HepG2 (cell line): Measurements from ENCODE around the gene BEST3. TPM values are rescaled to one million over a fixed set of nuclear protein-coding genes. Genes with fewer than 3 reads are reported as not detected.

Experiments
- ATAC-seq: fragments of 200-7000 bp; cut with Tn5 transposase; 3 replicates; pipeline ENCODE4 v1.9.1; 2020; ENCODE audit warnings: mild to moderate bottlenecking, moderate library complexity
- BruUV-seq: library from RNA; stranded (reverse); fragments of 400-500 nt; replicated peaks from 2 replicates; lab custom pipeline; 2021; lab: Mats Ljungman, UMichigan
- CTCF ChIA-PET: fragments of 300-600 bp; formaldehyde crosslinking; extraction: SDS; loops from one replicate; lab custom pipeline; 2021; ENCODE audit warnings: low total read pairs, inconsistent platforms, low intra/inter-chr PET ratio; lab: Yijun Ruan, JAX
- POLR2A ChIA-PET: fragments of 350-600 bp; sonication (Branson Sonifier 250); formaldehyde crosslinking; loops from one replicate; lab custom pipeline; 2020; ENCODE audit warnings: antibody characterized with exemption, inconsistent platforms; lab: Yijun Ruan, JAX
- DNase-seq: peaks from one replicate; pipeline ENCODE4 v3.0.0-alpha.2; 2015; ENCODE audit warnings: low spot score
- FAIRE-seq: peaks from 3 replicates; lab custom pipeline; 2011; peaks lifted over from hg19 to GRCh38; lab: Jason Lieb, UNC
- H2AFZ ChIP-seq: one replicate; pipeline ENCODE4 v1.6.1; 2011; ENCODE audit warnings: low read length, inconsistent platforms
- H3K27ac ChIP-seq: fragments of 300-600 bp; 3 replicates; pipeline ENCODE4 v1.8.0; 2011; ENCODE audit warnings: mixed run types, mild to moderate bottlenecking, mixed read lengths, low read length, inconsistent platforms; ENCODE audit not compliant: insufficient read depth; ENCODE audit errors: extremely low read length
- H3K27me3 ChIP-seq, 2 experiments: fragments of 200-600 bp in 1 of 2; 2 replicates in 1 of 2; 3 replicates in 1 of 2; pipeline versions ENCODE4 v1.6.0 to v1.8.0; 2011; ENCODE audit warnings: low read length in 2 of 2, mild to moderate bottlenecking in 2 of 2, moderate library complexity in 2 of 2, inconsistent platforms in 1 of 2; ENCODE audit not compliant: insufficient read depth in 2 of 2, control insufficient read depth in 1 of 2
- H3K36me3 ChIP-seq, 2 experiments: fragments of 200-600 bp in 1 of 2; replicated peaks in 1 of 2; 2 replicates in 1 of 2; 3 replicates in 1 of 2; pipeline versions ENCODE4 v1.5.1 to v1.8.0; 2011; ENCODE audit warnings: low read length in 2 of 2, inconsistent platforms in 1 of 2; ENCODE audit not compliant: insufficient read depth in 2 of 2, control insufficient read depth in 1 of 2
- H3K4me1 ChIP-seq: 2 replicates; pipeline ENCODE4 v1.5.1; 2012; ENCODE audit warnings: low read length, inconsistent platforms; ENCODE audit not compliant: insufficient read depth
- H3K4me2 ChIP-seq: 2 replicates; pipeline ENCODE4 v1.6.0; 2011; ENCODE audit warnings: low read depth, low read length, inconsistent platforms
- H3K4me3 ChIP-seq, 3 experiments: fragments of 200-600 bp in 1 of 3; sonication (generic), shearing (Covaris generic) in 1 of 3; replicated peaks in 1 of 3; 2 replicates each; pipeline ENCODE4 v1.5.1; 2011 to 2016; ENCODE audit warnings: low read length in 3 of 3, inconsistent platforms in 2 of 3, low read depth in 2 of 3, mild to moderate bottlenecking in 2 of 3, control low read depth in 1 of 3, mixed read lengths in 1 of 3; ENCODE audit not compliant: insufficient read depth in 1 of 3
- H3K79me2 ChIP-seq: one replicate; pipeline ENCODE4 v1.6.1; 2011; ENCODE audit warnings: low read length, inconsistent platforms; ENCODE audit not compliant: insufficient read depth
- H3K9ac ChIP-seq: 2 replicates; pipeline ENCODE4 v1.6.0; 2011; ENCODE audit warnings: mild to moderate bottlenecking, low read depth, low read length, inconsistent platforms; ENCODE audit not compliant: insufficient read depth
- H3K9me3 ChIP-seq: 2 replicates; pipeline ENCODE4 v1.5.1; 2012; ENCODE audit warnings: mild to moderate bottlenecking, low read length
- H4K20me1 ChIP-seq: 2 replicates; pipeline ENCODE4 v1.6.0; 2011; ENCODE audit warnings: inconsistent platforms, mild to moderate bottlenecking, low read length, moderate library complexity; ENCODE audit not compliant: insufficient read depth
- GLMP ChIP-seq: sonication (generic); formaldehyde crosslinking; IDR thresholded peaks from 2 replicates; pipeline ENCODE4 v1.9.0; 2021; ENCODE audit warnings: missing genetic modification reagents, mild to moderate bottlenecking, borderline replicate concordance
- HNRNPK ChIP-seq: fragments of 200-400 bp; formaldehyde crosslinking; IDR thresholded peaks from 2 replicates; pipeline ENCODE4 v1.6.1; 2018; ENCODE audit warnings: low read length, low read depth, moderate library complexity, mild to moderate bottlenecking; ENCODE audit not compliant: poor library complexity, severe bottlenecking
- JUNB ChIP-seq: sonication (generic); formaldehyde crosslinking; IDR thresholded peaks from 2 replicates; pipeline ENCODE4 v1.8.0; 2022; ENCODE audit warnings: missing genetic modification reagents, mild to moderate bottlenecking, borderline replicate concordance
- MEF2D ChIP-seq: sonication (generic); formaldehyde crosslinking; IDR thresholded peaks from 2 replicates; pipeline ENCODE4 v1.5.1; 2020; ENCODE audit warnings: mild to moderate bottlenecking, missing genetic modification reagents
- NFATC3 ChIP-seq: sonication (generic); formaldehyde crosslinking; IDR thresholded peaks from 2 replicates; pipeline ENCODE4 v1.5.1; 2020; ENCODE audit warnings: mild to moderate bottlenecking, missing genetic modification reagents
- REL ChIP-seq: sonication (generic); formaldehyde crosslinking; conservative IDR thresholded peaks from 2 replicates; pipeline ENCODE4 v1.8.0; 2022; ENCODE audit warnings: mild to moderate bottlenecking, missing genetic modification reagents, moderate library complexity
- RELA ChIP-seq: sonication (generic); formaldehyde crosslinking; IDR thresholded peaks from 2 replicates; pipeline ENCODE4 v1.4.0; 2020; ENCODE audit warnings: missing genetic modification reagents
- SNAPC2 ChIP-seq: sonication (generic); formaldehyde crosslinking; IDR thresholded peaks from 2 replicates; pipeline ENCODE4 v1.8.1; 2022; ENCODE audit warnings: mild to moderate bottlenecking, missing genetic modification reagents
- STAG1 ChIP-seq: sonication (generic); formaldehyde crosslinking; IDR thresholded peaks from 2 replicates; pipeline ENCODE4 v1.4.0; 2020; ENCODE audit warnings: missing genetic modification reagents
- ZMYM4 ChIP-seq: sonication (generic); formaldehyde crosslinking; IDR thresholded peaks from 2 replicates; pipeline ENCODE4 v1.8.1; 2023; ENCODE audit warnings: mild to moderate bottlenecking, missing genetic modification reagents
- ZNF12 ChIP-seq: sonication (generic); formaldehyde crosslinking; IDR thresholded peaks from 2 replicates; pipeline ENCODE4 v1.5.0; 2020; ENCODE audit warnings: missing genetic modification reagents
- ZNF282 ChIP-seq: fragments of 450-650 bp; IDR thresholded peaks from 2 replicates; pipeline ENCODE4 v1.6.1; 2018; ENCODE audit not compliant: partially characterized antibody
- ZNF414 ChIP-seq: sonication (generic); formaldehyde crosslinking; IDR thresholded peaks from 2 replicates; pipeline ENCODE4 v1.5.0; 2020; ENCODE audit warnings: missing genetic modification reagents
- ZNF674 ChIP-seq: sonication (generic); formaldehyde crosslinking; IDR thresholded peaks from 2 replicates; pipeline ENCODE4 v1.5.0; 2020; ENCODE audit warnings: low read depth, mild to moderate bottlenecking, missing genetic modification reagents
- ZNF781 ChIP-seq: sonication (generic); formaldehyde crosslinking; IDR thresholded peaks from 2 replicates; pipeline ENCODE4 v1.5.1; 2020; ENCODE audit warnings: borderline replicate concordance, mild to moderate bottlenecking, missing genetic modification reagents; ENCODE audit errors: not compliant biosample characterization
- WGBS: methylation state at CpG from one replicate; pipeline ENCODE4 v1.1.6; 2017; ENCODE audit warnings: low lambda C conversion rate; 5-methylcytosine and 5-hydroxymethylcytosine counted together
- in situ Hi-C: cut with HindIII; loops from 2 replicates; pipeline ENCODE4 v1.10.0; 2017; ENCODE audit warnings: low pct_unique_long_range_greater_than_20kb; ENCODE audit not compliant: extremely low pct_ligation_motif_present
- intact Hi-C: fragments of 100-400 bp; cut with micrococcal nuclease; formaldehyde crosslinking; loops from one replicate; pipeline ENCODE4 v1.10.0; 2022; ENCODE audit not compliant: unreplicated experiment
- polyA plus RNA-seq, 8 experiments: library from polyadenylated mRNA; depleted of rRNA in 3 of 8; stranded (reverse) in 7 of 8; unstranded in 1 of 8; fragments of >200 nt; fragmentation: Illumina TruSeq in 4 of 8; extraction: Trizol in 4 of 8; gene quantifications; 2 replicates each; pipeline versions ENCODE4 v1.2.1 to v1.2.3, GENCODE V29; 2011 to 2016; ENCODE audit warnings: low read depth in 4 of 8, missing spikeins in 1 of 8, mixed read lengths in 1 of 8; ENCODE audit not compliant: insufficient read depth in 1 of 8
- total RNA-seq, 5 experiments: library from RNA; depleted of rRNA; stranded (reverse); fragments of >200 nt; fragmentation: Illumina TruSeq; extraction: Trizol; gene quantifications; 2 replicates each; pipeline ENCODE4 v1.2.3, GENCODE V29; 2016; ENCODE audit warnings: low read depth in 1 of 5

BEST3 gene
- total and polyA plus RNA-seq, 2 of the 13 experiments (the other 11 are each of a cell fraction or from before 2014, with no cell fraction given): not detected

- no peak for FAIRE-seq
- CTCF ChIA-PET: no interaction called here
Measured at GRCh38 chr12:69726922-69727321, 27.8 kb upstream of the BEST3 start.

More at GRCh38 chr12:69726922-69727321, 27.8 kb upstream of the BEST3 start:
- Histone ChIP-seq H3K27me3 (no peaks in the 10 kb centered on the region), H3K9me3 (no peaks in the 10 kb centered on the region), H3K36me3 (no peaks in the 10 kb centered on the region), H3K27ac (no peak overlapping the region), H4K20me1 (no peaks in the 10 kb centered on the region; the same call in 1 of the 2 replicates), H3K79me2 (no peaks in the 10 kb centered on the region), H3K4me2 (no peak overlapping the region), H3K9ac (no peak overlapping the region), H3K4me3 (no peak overlapping the region), H3K4me1 (no peaks in the 10 kb centered on the region), H2AFZ (no peak overlapping the region)
- 64% methylated on average over 4 of the region's 4 CpGs for WGBS
- no TSS peak for BruUV-seq
- intact Hi-C loops: no loop called here
- TF ChIP-seq NFATC3 (no peak), ZMYM4 (CRISPR knock-in tag) (no peak), ZNF781 (no peak), JUNB (CRISPR knock-in tag) (no peak), SNAPC2 (no peak), ZNF282 (no peak), ZNF674 (CRISPR knock-in tag) (no peak), ZNF414 (CRISPR knock-in tag) (no peak), MEF2D (CRISPR knock-in tag) (no peak), RELA (CRISPR knock-in tag) (no peak), ZNF12 (CRISPR knock-in tag) (no peak), STAG1 (CRISPR knock-in tag) (no peak), REL (CRISPR knock-in tag) (no peak), HNRNPK (no peak), GLMP (CRISPR knock-in tag) (no peak)
- no peak for ATAC-seq
- in situ Hi-C loops: no loop called here
- POLR2A ChIA-PET: no interaction called here
- no peak for DNase-seq
